DND-41 (cell line): ENCODE results near the gene ITGAE.

Source experiments
- EZH2 ChIP-seq: IDR thresholded peaks from 3 replicates; pipeline ENCODE4 v1.6.1; 2012; ENCODE audit warnings: borderline replicate concordance, low read depth, mild to moderate bottlenecking, moderate library complexity, low read length, inconsistent platforms; ENCODE audit not compliant: severe bottlenecking
- TF ChIP-seq, protein P1 (sequence below): IDR thresholded peaks from 2 replicates; pipeline ENCODE4 v1.5.1; 2012; ENCODE audit warnings: borderline replicate concordance, low read length, moderate library complexity, mild to moderate bottlenecking; ENCODE audit not compliant: poor library complexity, severe bottlenecking; ENCODE audit errors: extremely low read depth

DNA sequence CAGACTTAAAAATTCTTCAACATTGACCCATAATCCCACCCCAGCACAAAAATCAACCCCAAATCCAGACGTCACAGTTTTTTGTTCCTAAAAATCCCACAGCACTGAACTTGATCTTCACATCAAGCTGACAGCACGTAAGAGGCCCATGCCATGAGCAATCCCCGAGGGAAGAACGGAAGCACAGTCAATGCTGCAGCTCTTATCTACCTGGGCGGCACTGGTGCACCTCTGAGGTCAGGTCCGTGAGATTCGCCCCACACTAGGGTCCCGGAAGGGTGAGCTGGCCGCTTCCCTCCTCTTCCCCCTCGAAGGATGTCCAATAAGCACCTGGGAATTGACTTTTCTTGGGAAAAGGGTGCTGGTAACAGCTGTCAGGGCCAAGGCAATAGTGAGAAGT is 11.3 kb upstream of the ITGAE start:
- TF ChIP-seq, protein P1, sequence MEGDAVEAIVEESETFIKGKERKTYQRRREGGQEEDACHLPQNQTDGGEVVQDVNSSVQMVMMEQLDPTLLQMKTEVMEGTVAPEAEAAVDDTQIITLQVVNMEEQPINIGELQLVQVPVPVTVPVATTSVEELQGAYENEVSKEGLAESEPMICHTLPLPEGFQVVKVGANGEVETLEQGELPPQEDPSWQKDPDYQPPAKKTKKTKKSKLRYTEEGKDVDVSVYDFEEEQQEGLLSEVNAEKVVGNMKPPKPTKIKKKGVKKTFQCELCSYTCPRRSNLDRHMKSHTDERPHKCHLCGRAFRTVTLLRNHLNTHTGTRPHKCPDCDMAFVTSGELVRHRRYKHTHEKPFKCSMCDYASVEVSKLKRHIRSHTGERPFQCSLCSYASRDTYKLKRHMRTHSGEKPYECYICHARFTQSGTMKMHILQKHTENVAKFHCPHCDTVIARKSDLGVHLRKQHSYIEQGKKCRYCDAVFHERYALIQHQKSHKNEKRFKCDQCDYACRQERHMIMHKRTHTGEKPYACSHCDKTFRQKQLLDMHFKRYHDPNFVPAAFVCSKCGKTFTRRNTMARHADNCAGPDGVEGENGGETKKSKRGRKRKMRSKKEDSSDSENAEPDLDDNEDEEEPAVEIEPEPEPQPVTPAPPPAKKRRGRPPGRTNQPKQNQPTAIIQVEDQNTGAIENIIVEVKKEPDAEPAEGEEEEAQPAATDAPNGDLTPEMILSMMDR: no peak
- TF ChIP-seq EZH2: no peak
